ENCODE data around the gene RNPEP.
"Not testable (repeated sequence)": the region's sequence is repeated elsewhere in the genome, so short reads cannot be mapped to it uniquely, and the experiment has no call there.

The RNPEP gene

GRCh38 chr1:201962382-201962781 is 20.1 kb upstream of the RNPEP start:
- not testable (repeated sequence) for H3K14ac ChIP-seq (ENCODE audit: low read length); H3K4ac ChIP-seq (ENCODE audit: low read depth, low read length); H2BK5ac ChIP-seq (ENCODE audit: low read depth, low read length, poor library complexity); H4K91ac ChIP-seq (ENCODE audit: low read depth, low read length); H3K79me2 ChIP-seq (ENCODE audit: control insufficient read depth, insufficient read depth, low read length, poor library complexity); H3K4me1 ChIP-seq (ENCODE audit: control insufficient read depth in 1 of 2, insufficient read depth in 2 of 2, low read length in 2 of 2); H3K4me2 ChIP-seq (ENCODE audit: low read length); H2BK12ac ChIP-seq (ENCODE audit: low read length); H2BK120ac ChIP-seq (ENCODE audit: insufficient read depth, low read length, poor library complexity); H3K79me1 ChIP-seq (ENCODE audit: low read length); H2AFZ ChIP-seq (ENCODE audit: insufficient read depth, low read length, poor library complexity); H3K9me3 ChIP-seq (ENCODE audit: insufficient read depth, low read depth, low read length); H3K27me3 ChIP-seq (ENCODE audit: insufficient read depth, low read length); H4K12ac ChIP-seq (ENCODE audit: low read depth, low read length); H3K9ac ChIP-seq (ENCODE audit: low read length); H3K27ac ChIP-seq (ENCODE audit: low read depth, low read length); H3K4me3 ChIP-seq (ENCODE audit: low read depth, low read length); H2AK5ac ChIP-seq (ENCODE audit: low read length); H3K23ac ChIP-seq (ENCODE audit: low read length); DNase-seq; H4K8ac ChIP-seq (ENCODE audit: low read depth, low read length); H3K18ac ChIP-seq (ENCODE audit: low read length)
- WGBS (ENCODE audit: extremely low coverage, insufficient coverage, insufficient read length): no CpG with 5 or more reads among the region's 10 CpGs
- peaks cover 40 to 56% of the 10 kb centered on the region in 2 experiments for H3K36me3 ChIP-seq (ENCODE audit: control insufficient read depth in 1 of 2, insufficient read depth in 2 of 2, low read length in 2 of 2)

GRCh38 chr1:201964261-201964660 is 18.2 kb upstream of the RNPEP start:
- Histone ChIP-seq H3K14ac (ENCODE audit: low read length) (no peak overlapping the region), H3K9me3 (ENCODE audit: insufficient read depth, low read depth, low read length) (no peaks in the 10 kb centered on the region)
- WGBS (ENCODE audit: extremely low coverage, insufficient coverage, insufficient read length): no CpG with 5 or more reads among the region's 1 CpG

GRCh38 chr1:201966171-201966570 is 16.3 kb upstream of the RNPEP start:
- H2BK12ac ChIP-seq (ENCODE audit: low read length): no peak overlapping the region
- no peak overlapping the region for H2BK120ac ChIP-seq (ENCODE audit: insufficient read depth, low read length, poor library complexity)
- H3K27me3 ChIP-seq (ENCODE audit: insufficient read depth, low read length): no peaks in the 10 kb centered on the region
- no peak overlapping the region for H3K14ac ChIP-seq (ENCODE audit: low read length)
- no peak overlapping the region for H4K91ac ChIP-seq (ENCODE audit: low read depth, low read length)
- H3K4ac ChIP-seq (ENCODE audit: low read depth, low read length): no peak overlapping the region
- H3K36me3 ChIP-seq (ENCODE audit: control insufficient read depth in 1 of 2, insufficient read depth in 2 of 2, low read length in 2 of 2): peaks cover 31 to 51% of the 10 kb centered on the region in 2 experiments
- no peak overlapping the region for H2AFZ ChIP-seq (ENCODE audit: insufficient read depth, low read length, poor library complexity)
- no peak overlapping the region for H4K8ac ChIP-seq (ENCODE audit: low read depth, low read length)
- no peak overlapping the region for H3K9ac ChIP-seq (ENCODE audit: low read length)
- H3K18ac ChIP-seq (ENCODE audit: low read length): no peak overlapping the region
- H3K23ac ChIP-seq (ENCODE audit: low read length): no peak overlapping the region
- H3K27ac ChIP-seq (ENCODE audit: low read depth, low read length): no peak overlapping the region
- H3K79me1 ChIP-seq (ENCODE audit: low read length): no peaks in the 10 kb centered on the region
- H3K4me2 ChIP-seq (ENCODE audit: low read length): no peak overlapping the region
- DNase-seq: no peak
- H3K4me1 ChIP-seq (ENCODE audit: control insufficient read depth in 1 of 2, insufficient read depth in 2 of 2, low read length in 2 of 2): no peaks in the 10 kb centered on the region
- H3K4me3 ChIP-seq (ENCODE audit: low read depth, low read length): no peak overlapping the region
- peaks cover 2% of the 10 kb centered on the region for H3K79me2 ChIP-seq (ENCODE audit: control insufficient read depth, insufficient read depth, low read length, poor library complexity)
- H4K12ac ChIP-seq (ENCODE audit: low read depth, low read length): no peak overlapping the region
- H2BK5ac ChIP-seq (ENCODE audit: low read depth, low read length, poor library complexity): no peak overlapping the region
- H3K9me3 ChIP-seq (ENCODE audit: insufficient read depth, low read depth, low read length): no peaks in the 10 kb centered on the region
- no CpG with 5 or more reads among the region's 5 CpGs for WGBS (ENCODE audit: extremely low coverage, insufficient coverage, insufficient read length)
- H2AK5ac ChIP-seq (ENCODE audit: low read length): no peak overlapping the region

More at GRCh38 chr1:201964261-201964660, 18.2 kb upstream of the RNPEP start:
- no peak overlapping the region for H3K27ac ChIP-seq (ENCODE audit: low read depth, low read length)
- no peak overlapping the region for H2BK120ac ChIP-seq (ENCODE audit: insufficient read depth, low read length, poor library complexity)
- H3K27me3 ChIP-seq (ENCODE audit: insufficient read depth, low read length): no peaks in the 10 kb centered on the region
- no peak overlapping the region for H4K12ac ChIP-seq (ENCODE audit: low read depth, low read length)
- no peak overlapping the region for H2BK5ac ChIP-seq (ENCODE audit: low read depth, low read length, poor library complexity)
- H3K4me1 ChIP-seq (ENCODE audit: control insufficient read depth in 1 of 2, insufficient read depth in 2 of 2, low read length in 2 of 2): no peaks in the 10 kb centered on the region
- H3K18ac ChIP-seq (ENCODE audit: low read length): no peak overlapping the region
- peak in 1 of 2 donors; percentile 37 for DNase-seq
- no peak overlapping the region for H3K4me2 ChIP-seq (ENCODE audit: low read length)
- H2AK5ac ChIP-seq (ENCODE audit: low read length): no peak overlapping the region
- peaks cover 41 to 54% of the 10 kb centered on the region in 2 experiments for H3K36me3 ChIP-seq (ENCODE audit: control insufficient read depth in 1 of 2, insufficient read depth in 2 of 2, low read length in 2 of 2)
- no peak overlapping the region for H4K91ac ChIP-seq (ENCODE audit: low read depth, low read length)
- H3K79me1 ChIP-seq (ENCODE audit: low read length): no peaks in the 10 kb centered on the region
- peaks cover 2% of the 10 kb centered on the region for H3K79me2 ChIP-seq (ENCODE audit: control insufficient read depth, insufficient read depth, low read length, poor library complexity)
- H3K4me3 ChIP-seq (ENCODE audit: low read depth, low read length): no peak overlapping the region
- no peak overlapping the region for H2BK12ac ChIP-seq (ENCODE audit: low read length)
- no peak overlapping the region for H4K8ac ChIP-seq (ENCODE audit: low read depth, low read length)
- H3K4ac ChIP-seq (ENCODE audit: low read depth, low read length): no peak overlapping the region
- H3K9ac ChIP-seq (ENCODE audit: low read length): no peak overlapping the region
- H2AFZ ChIP-seq (ENCODE audit: insufficient read depth, low read length, poor library complexity): no peak overlapping the region
- no peak overlapping the region for H3K23ac ChIP-seq (ENCODE audit: low read length)

GRCh38 chr1:201968202-201968925 is 14.1 kb upstream of the RNPEP start:
- no peak overlapping the region for H3K23ac ChIP-seq (ENCODE audit: low read length)
- H3K9ac ChIP-seq (ENCODE audit: low read length): no peak overlapping the region
- no CpG with 5 or more reads among the region's 16 CpGs for WGBS (ENCODE audit: extremely low coverage, insufficient coverage, insufficient read length)
- no peak overlapping the region for H3K14ac ChIP-seq (ENCODE audit: low read length)
- no peak overlapping the region for H2BK12ac ChIP-seq (ENCODE audit: low read length)
- no peaks in the 10 kb centered on the region for H3K79me1 ChIP-seq (ENCODE audit: low read length)
- H3K4ac ChIP-seq (ENCODE audit: low read depth, low read length): no peak overlapping the region
- H3K27ac ChIP-seq (ENCODE audit: low read depth, low read length): no peak overlapping the region
- H3K4me1 ChIP-seq (ENCODE audit: control insufficient read depth in 1 of 2, insufficient read depth in 2 of 2, low read length in 2 of 2): no peaks in the 10 kb centered on the region
- H3K36me3 ChIP-seq (ENCODE audit: control insufficient read depth in 1 of 2, insufficient read depth in 2 of 2, low read length in 2 of 2): peaks cover 20 to 37% of the 10 kb centered on the region in 2 experiments
- H2AK5ac ChIP-seq (ENCODE audit: low read length): no peak overlapping the region
- H3K4me2 ChIP-seq (ENCODE audit: low read length): no peak overlapping the region
- no peak overlapping the region for H2BK5ac ChIP-seq (ENCODE audit: low read depth, low read length, poor library complexity)
- H4K91ac ChIP-seq (ENCODE audit: low read depth, low read length): no peak overlapping the region
- no peak for DNase-seq
- H2AFZ ChIP-seq (ENCODE audit: insufficient read depth, low read length, poor library complexity): no peak overlapping the region
- no peaks in the 10 kb centered on the region for H3K79me2 ChIP-seq (ENCODE audit: control insufficient read depth, insufficient read depth, low read length, poor library complexity)
- H3K4me3 ChIP-seq (ENCODE audit: low read depth, low read length): no peak overlapping the region
- H3K27me3 ChIP-seq (ENCODE audit: insufficient read depth, low read length): no peaks in the 10 kb centered on the region
- H4K12ac ChIP-seq (ENCODE audit: low read depth, low read length): no peak overlapping the region
- H4K8ac ChIP-seq (ENCODE audit: low read depth, low read length): no peak overlapping the region
- no peak overlapping the region for H2BK120ac ChIP-seq (ENCODE audit: insufficient read depth, low read length, poor library complexity)
- no peak overlapping the region for H3K18ac ChIP-seq (ENCODE audit: low read length)
- no peaks in the 10 kb centered on the region for H3K9me3 ChIP-seq (ENCODE audit: insufficient read depth, low read depth, low read length)

Data from trophoblast cell (in vitro differentiated cells and primary cell).